ENCODE data around the gene GSG1L2.
"Not testable (repeated sequence)": the region's sequence is repeated elsewhere in the genome, so short reads cannot be mapped to it uniquely, and the experiment has no call there.

The GSG1L2 gene

DNA sequence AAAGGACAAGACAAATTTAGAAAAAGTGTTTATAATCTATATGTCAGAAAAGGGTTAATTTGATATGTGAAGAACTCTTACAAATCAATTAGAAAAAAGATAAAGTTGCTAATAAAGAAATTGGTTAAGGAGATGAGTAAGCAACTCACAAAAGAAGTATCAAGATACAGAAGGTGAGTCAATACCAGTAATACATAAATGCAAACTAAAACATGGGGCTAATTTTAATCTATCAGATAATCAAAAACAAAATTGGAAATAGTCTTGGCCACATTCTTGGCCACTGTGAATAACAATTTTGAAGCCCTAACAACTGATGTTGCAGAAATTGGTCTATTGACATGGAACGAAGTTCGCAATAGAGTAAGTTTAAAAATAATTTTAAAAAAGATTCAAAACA lies 37.3 kb downstream of the GSG1L2 start:
- no peak for DNase-seq

DNA sequence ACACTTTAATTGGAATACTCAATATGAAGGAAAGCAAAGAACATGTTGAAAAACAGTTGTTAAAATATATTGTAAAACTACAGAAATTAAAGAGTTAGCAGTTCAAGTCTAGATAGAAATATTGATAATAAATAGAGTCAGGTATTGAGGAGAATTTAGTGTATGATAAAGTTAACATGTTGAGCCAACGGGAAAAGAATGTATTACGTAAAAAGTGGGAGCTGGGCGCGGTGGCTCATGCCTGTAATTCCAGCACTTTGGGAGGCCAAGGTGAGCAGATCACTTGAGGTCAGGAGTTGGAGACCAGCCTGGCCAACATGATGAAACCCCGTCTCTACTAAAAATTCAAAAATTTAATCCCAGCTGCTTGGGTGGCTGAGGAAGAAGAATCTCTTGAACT lies 38.4 kb downstream of the GSG1L2 start:
- not testable (repeated sequence) for DNase-seq

DNA sequence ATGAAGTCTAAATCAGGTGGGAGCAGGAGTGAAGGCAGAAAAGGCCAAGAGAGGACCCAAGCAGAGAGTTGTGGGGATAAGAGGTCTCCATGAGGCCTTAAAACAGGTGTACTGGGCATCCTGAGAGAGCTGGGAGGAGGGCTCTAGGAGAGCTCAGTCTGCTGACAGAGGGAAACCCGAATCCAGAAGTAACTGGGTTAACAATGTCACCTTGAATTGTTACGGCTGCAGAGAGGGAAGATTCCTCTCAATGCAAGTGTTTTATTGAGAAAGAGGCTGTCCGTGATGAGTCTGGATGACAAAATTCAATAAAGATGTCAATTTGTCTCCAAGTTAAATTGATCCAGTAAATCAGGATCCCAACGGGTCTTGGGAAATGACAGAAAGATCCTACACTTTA lies 38.8 kb downstream of the GSG1L2 start:
- DNase-seq: no peak

DNA sequence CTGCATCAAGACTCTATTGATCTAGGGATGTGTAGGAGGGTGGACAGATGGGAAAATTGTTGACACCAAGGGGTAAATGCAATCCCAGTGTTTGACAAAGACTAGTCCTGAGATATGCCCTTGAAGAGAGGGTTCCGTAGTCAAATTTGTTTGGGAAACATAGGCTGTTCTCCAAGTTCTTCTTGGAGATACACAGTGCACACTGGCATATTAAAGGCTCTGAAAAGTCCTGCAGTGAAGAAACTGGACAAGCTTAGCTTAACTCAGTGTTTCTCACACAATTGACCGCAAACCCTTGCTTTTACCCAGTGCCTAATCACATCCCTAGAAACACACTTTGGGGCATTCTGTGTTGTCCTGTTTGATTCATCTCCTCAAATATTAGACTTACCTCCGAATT lies 41.3 kb downstream of the GSG1L2 start:
- DNase-seq: no peak

DNA sequence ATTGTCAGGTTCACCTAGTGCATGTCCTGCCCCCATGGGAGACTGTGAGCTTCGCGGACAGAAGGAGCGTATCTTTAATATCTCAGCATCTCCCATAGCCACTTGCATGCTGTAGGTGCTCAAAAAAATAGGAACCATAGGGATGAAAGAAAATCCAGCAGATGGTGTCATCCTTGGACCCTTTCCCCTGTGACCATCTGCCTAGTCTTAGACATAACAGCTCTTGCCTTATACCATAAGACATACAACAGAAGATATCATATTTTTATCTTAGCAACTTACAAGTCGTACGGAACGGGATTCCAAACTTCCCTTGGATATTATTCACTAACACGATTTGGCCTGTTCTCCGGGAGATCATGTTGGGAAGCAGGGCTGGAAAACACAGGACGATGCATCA lies 45.0 kb downstream of the GSG1L2 start:
- DNase-seq: no peak

DNA sequence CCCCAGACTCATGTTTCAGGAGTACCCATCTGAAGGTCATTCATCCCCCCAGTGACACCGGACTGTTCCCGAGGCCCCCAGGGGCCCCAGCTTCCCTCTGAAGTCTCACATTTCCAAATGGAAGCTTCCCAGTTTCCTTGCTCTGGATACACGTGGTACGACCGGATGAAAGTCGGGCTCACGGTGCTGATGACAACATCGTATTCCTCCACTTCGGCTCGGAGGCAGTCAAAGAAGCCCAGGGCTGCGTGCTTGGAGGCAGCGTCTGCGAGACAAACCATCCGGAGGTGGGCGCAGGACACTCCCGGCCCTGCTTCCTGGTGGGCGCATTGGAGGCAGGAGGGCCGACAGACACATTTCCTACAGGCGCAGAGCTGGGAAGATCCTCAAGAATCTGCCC lies 49.2 kb downstream of the GSG1L2 start:
- no peak for DNase-seq

DNA sequence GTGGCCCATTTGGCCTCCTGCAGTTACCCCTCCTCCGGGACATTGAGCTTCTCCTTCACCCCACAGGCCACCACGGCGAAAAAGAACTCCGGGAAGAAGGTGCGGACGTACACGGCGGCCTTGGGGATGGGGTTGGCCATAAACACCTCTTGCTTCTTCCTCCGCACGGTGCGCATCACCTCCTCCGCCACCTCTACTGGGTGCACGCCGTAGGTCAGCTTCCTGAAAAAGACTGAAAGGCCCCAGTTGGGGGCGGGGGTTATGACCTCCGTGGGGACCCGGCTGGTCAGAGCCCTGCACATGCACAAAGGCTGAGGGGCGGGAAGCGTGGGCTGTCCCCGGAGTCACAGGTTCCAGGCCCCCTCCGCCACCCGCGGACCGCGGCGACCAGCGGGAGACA lies 50.4 kb downstream of the GSG1L2 start:
- DNase-seq: no peak

DNA sequence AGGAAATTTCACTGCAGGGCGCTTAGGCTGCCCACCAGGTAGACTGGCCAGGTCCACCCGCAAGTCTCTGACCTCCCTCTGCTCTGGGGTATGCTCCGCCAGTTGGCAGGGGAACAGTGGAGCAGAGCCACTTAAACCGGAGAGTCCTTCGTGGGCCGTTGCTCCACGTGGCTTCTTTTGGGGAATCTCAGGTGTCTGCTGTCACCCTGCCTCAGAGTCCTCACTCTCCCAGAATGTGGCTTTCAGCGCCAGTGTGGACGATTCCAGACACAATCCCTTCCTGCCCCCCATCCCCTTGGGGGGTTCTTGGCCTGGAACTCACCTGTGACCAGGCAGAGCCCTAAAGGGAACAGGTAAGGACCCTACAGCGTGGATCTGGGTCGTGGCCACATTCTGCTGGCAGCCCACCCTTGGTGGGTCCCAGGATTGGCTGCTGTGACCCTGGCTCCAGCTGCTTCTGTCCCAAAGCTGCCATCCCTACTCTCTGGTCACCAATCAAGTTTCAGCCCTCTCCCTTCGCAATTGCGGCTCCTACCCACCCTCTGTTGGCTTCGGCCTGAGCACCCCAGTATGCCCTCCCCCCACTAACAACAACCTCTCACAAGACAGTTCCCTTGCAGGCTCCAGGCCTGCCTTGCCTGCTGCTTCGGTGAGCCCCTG lies 52.7 kb downstream of the GSG1L2 start:
- DNase-seq: no peak

DNA sequence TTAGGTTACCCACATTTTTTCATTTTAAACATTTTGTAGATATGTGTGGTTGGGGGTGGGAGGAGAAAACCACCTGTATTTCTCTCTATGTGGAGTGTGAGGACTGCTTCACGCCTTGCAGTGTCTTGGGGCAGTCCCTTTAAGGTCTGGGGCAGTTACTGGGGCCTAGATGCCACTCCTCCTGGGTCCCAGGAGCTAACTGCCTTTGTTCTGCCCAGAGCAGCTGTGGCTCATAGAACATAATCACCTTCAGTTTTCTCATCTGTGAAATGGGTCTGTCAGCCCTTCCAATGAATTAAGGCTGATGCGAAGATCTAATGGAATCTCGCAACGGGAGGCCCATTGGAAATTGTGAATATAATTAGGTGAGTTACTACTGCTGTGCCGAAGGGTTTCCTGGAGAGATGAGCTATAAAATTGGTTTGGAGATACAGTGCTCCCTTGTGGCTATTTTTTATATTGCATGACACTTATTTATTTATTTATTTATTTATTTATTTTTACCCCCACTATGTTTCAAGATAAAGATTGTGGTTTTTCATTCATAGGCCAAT lies 53.4 kb downstream of the GSG1L2 start:
- peak; percentile 29 for DNase-seq

DNA sequence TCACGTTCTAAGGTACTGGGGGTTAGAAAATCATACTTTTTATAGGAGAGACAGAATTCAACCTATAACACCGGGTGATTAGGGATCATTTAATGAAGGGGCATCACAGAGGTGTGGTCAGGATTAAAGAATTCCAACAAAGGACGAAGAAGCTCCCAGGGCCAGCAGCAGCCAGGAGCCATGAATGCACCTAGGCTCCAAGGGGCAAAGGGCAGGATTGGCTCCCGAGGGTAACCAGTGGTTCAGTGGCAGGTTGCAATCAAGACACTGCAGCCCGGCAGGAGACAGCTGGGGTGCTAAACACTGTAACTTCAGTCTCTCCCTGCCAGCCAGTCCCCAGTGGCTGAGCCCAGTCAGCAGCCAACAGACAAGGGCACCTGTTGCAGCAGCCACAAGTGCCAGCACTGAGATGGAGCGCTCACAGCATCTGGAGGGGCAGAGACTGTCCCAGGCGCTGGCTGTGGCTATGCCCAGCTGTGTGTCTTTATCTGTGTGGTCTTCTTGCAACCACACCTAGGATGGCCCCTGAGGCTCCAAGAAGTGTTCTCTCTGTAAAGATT lies 54.4 kb downstream of the GSG1L2 start:
- DNase-seq: no peak

DNA sequence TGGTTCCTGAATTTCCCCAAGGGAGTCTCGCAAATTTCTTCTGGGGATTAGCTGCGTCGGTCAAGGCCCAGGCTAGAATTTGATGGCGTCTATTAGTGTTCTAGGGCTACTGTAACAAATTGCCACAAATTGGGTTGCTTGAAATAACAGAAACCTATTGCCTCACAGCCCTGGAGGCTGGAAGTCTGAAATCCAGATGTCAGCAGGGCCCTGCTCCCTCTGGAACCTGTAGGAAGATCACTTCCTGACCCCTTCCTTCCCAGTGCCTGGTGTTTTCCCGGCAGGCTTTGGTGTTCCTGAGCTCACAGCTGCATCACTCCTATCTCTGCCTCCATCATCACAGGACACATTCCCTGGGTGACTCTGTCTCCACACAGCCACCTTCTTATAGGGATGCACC lies 54.9 kb downstream of the GSG1L2 start:
- no peak for DNase-seq

DNA sequence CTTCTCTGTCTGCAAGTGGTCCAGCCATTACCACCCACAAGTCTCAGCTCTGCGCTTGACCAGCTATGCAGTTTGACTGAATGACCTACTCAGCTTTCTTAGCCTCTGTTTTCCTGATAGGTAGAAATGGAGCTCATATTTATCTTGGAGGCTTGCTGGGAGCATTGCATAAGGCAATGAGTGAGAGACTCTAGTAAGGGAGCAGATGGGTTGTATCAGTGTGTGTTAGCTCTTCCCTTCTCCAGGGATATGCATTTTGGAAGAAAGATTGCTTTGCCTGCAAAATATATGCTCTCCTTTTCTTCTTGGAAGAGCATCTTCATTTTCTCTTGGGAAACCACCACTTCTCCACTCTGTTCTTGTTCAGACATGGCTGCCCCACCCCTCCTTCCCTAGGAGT lies 56.6 kb downstream of the GSG1L2 start:
- DNase-seq: no peak

DNA sequence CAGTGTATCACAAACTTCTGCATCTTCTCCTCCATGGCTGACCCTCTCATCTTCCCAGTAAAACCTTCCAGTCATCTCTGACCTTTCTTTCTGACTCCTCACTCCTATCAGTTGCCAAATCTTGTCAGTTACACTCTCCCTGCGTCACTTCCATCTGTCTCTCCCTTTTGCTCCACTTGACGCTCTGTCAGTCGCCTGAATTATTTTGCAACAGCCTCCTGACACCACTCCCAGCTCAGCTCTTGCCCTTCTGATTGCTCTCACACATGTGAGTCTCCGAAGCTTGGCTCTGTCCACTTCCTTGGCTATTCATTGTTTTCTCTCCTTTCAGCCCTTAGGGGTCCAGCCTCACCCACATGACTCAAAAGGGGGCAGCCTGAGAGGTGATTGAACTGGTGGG lies 58.2 kb downstream of the GSG1L2 start:
- DNase-seq: peak; percentile 27

DNA sequence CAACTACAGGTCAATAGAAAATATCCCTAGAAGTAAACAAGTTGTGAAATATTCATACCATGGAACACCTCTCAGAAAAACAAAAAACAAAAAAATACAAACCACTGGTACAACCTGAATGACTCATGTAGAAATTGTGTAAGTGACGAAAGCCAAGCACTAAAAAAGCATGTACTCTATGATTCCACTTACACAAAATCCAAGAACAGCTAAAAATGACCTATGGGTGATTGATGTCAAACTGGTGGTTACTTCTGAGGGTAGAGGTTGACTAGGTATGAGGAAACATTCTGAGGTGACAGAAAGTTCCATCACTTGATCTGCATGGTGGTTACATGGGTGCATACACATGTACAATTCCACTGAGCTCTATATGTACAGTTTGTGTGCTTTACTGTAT lies 61.6 kb downstream of the GSG1L2 start:
- peak; percentile 21 for DNase-seq

DNA sequence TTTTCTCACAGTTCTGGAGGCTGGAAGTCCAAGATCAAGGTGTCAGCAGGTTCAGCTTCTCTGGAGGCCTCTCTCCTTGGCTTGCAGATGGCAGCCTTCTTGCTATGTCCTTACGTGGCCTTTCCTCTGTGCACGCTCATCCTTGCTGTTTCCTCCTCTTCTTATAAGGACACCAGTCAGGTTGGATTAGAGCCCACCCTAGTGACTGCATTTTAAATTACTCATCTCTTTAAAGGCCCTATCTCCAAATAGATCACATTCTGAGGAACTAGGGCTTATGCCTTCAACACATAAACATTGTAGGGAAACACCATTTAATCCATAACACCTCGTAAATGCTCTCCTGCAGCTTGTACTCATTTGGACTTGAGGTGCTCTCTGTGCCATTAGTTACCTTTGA lies 66.8 kb downstream of the GSG1L2 start:
- DNase-seq: no peak
